Panc1 (cell line): ENCODE results near the gene CEP131. TPM values are rescaled to one million over a fixed set of nuclear protein-coding genes. Genes with fewer than 3 reads are reported as not detected.

Experiments
- ATAC-seq: fragments of 200-7000 bp; cut with Tn5 transposase; 2 replicates; pipeline ENCODE4 v1.9.1; 2020; ENCODE audit warnings: mild to moderate bottlenecking, moderate library complexity
- BruUV-seq: library from RNA; stranded (reverse); fragments of 400-500 nt; replicated peaks from 2 replicates; lab custom pipeline; 2021; lab: Mats Ljungman, UMichigan
- CTCF ChIA-PET: fragments of 300-600 bp; sonication (Branson Sonifier 250); formaldehyde crosslinking; loops from one replicate; lab custom pipeline; 2022; ENCODE audit warnings: antibody characterized with exemption; lab: Charles Lee
- POLR2A ChIA-PET: fragments of 300-600 bp; sonication (Branson Sonifier 250); formaldehyde crosslinking; loops from one replicate; lab custom pipeline; 2022; ENCODE audit warnings: antibody characterized with exemption; lab: Charles Lee
- DNase-seq: peaks from one replicate; pipeline ENCODE4 v3.0.0-alpha.2; 2010; ENCODE audit warnings: low read depth, low spot score
- H3K27ac ChIP-seq: 2 replicates; pipeline ENCODE4 v1.5.1; 2011; ENCODE audit warnings: mild to moderate bottlenecking, low read length, inconsistent platforms
- H3K27me3 ChIP-seq: fragments of 200-500 bp; sonication (Bioruptor generic); 2 replicates; pipeline ENCODE4 v1.6.0; 2014; ENCODE audit warnings: low read length, inconsistent platforms; ENCODE audit not compliant: control insufficient read depth, insufficient read depth
- H3K36me3 ChIP-seq: fragments of 200-500 bp; sonication (Bioruptor generic); 2 replicates; pipeline ENCODE4 v1.5.1; 2014; ENCODE audit warnings: inconsistent platforms, mild to moderate bottlenecking, low read length, moderate library complexity; ENCODE audit not compliant: control insufficient read depth, insufficient read depth
- H3K4me1 ChIP-seq: 2 replicates; pipeline ENCODE4 v1.5.1; 2011; ENCODE audit warnings: inconsistent platforms, mild to moderate bottlenecking, low read length, moderate library complexity; ENCODE audit not compliant: control insufficient read depth, insufficient read depth
- H3K4me3 ChIP-seq, 2 experiments: 2 replicates each; pipeline ENCODE4 v1.5.1; 2011 to 2012; ENCODE audit warnings: low read depth in 2 of 2, low read length in 2 of 2, mild to moderate bottlenecking in 2 of 2, inconsistent platforms in 1 of 2, moderate library complexity in 1 of 2
- H3K9me3 ChIP-seq: fragments of 200-500 bp; sonication (Bioruptor generic); 2 replicates; pipeline ENCODE4 v1.5.1; 2014; ENCODE audit warnings: low read depth, mild to moderate bottlenecking, inconsistent platforms, low read length, moderate library complexity; ENCODE audit not compliant: control insufficient read depth, insufficient read depth
- POLR2AphosphoS5 ChIP-seq: IDR thresholded peaks from 2 replicates; pipeline ENCODE4 v1.6.1; 2012; ENCODE audit warnings: mild to moderate bottlenecking, low read depth, low read length, moderate library complexity
- SIN3A ChIP-seq: IDR thresholded peaks from 2 replicates; pipeline ENCODE4 v1.6.1; 2012; ENCODE audit warnings: low read depth, mild to moderate bottlenecking, low read length, moderate library complexity, borderline replicate concordance; ENCODE audit not compliant: insufficient read depth
- TCF7L2 ChIP-seq: IDR thresholded peaks from 2 replicates; pipeline ENCODE4 v1.6.1; 2011; ENCODE audit warnings: mild to moderate bottlenecking, low read depth, low read length, inconsistent platforms
- in situ Hi-C: cut with HindIII; loops from 2 replicates; pipeline ENCODE4 v1.10.0; 2016; ENCODE audit warnings: low sequenced_read_pairs, low pct_unique_long_range_greater_than_20kb
- intact Hi-C: fragments of 100-400 bp; cut with micrococcal nuclease; formaldehyde crosslinking; loops from one replicate; pipeline ENCODE4 v1.10.0; 2022; ENCODE audit not compliant: unreplicated experiment
- total RNA-seq: library from RNA; stranded (reverse); gene quantifications from one replicate; pipeline ENCODE4 v1.2.1, GENCODE V29; 2021; ENCODE audit not compliant: unreplicated experiment
- TF ChIP-seq, protein P1 (sequence below), 2 experiments: IDR thresholded peaks; 2 replicates each; pipeline ENCODE4 v1.6.1; 2011 to 2012; ENCODE audit warnings: low read depth in 2 of 2, control low read depth in 1 of 2, low read length in 1 of 2, mild to moderate bottlenecking in 1 of 2, moderate library complexity in 1 of 2; ENCODE audit not compliant: insufficient read depth in 1 of 2
- TF ChIP-seq, protein P2 (sequence below): fragments of 450-650 bp; IDR thresholded peaks from 2 replicates; pipeline ENCODE4 v1.5.1; 2017; ENCODE audit warnings: mild to moderate bottlenecking

The CEP131 gene
- total RNA-seq, 1 experiment from 2014 or later: 26.0 TPM

DNA sequence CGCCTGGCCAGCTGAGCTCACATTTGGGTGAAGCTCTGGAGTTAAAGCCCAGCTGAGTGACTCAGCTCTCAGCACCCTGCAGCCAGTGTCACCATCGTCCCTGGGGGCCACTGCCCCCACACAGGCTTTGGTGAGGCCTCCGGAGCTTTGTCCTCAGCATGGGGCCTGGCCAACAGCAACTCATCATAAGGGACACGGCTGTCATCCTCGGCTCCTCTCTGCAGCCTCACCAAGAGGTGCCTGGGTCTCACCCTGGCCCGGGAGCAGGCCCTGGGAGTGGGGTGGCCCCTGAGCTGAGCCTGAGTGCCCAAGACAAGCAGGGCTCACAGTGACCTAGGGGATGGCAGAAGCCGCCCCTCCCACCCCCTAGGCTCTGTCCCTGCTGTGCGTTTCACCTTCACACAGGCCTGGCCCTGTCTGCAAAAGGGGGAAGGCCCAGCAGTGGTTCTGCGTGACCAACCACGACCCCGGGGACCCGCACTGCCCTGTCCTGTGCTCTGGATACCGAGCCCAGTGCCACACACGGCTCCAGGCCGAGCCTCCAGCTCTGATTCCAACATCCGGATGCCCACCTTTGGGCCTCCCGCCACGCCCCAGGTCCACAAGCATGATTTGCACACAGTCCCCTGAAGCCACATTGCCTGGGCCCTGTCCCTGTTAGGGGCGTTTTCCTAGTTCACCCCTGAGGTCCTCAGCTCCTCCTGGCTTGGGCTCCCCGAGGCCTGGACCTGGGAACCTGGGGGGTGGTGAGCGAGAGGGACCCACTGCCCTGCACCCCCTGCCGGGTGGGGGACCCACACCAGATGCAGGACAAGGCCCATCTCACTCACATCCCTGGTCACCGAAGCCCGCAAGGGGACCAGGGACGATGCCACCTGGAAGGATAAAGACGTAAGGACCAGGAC, 34.9 kb downstream of the CEP131 start:
- Histone ChIP-seq H3K36me3 (no peaks in the 10 kb centered on the region), H3K27ac (no peak overlapping the region), H3K4me1 (no peaks in the 10 kb centered on the region), H3K9me3 (no peaks in the 10 kb centered on the region), H3K27me3 (no peaks in the 10 kb centered on the region), H3K4me3 (no peak overlapping the region)
- TF ChIP-seq, protein P1, sequence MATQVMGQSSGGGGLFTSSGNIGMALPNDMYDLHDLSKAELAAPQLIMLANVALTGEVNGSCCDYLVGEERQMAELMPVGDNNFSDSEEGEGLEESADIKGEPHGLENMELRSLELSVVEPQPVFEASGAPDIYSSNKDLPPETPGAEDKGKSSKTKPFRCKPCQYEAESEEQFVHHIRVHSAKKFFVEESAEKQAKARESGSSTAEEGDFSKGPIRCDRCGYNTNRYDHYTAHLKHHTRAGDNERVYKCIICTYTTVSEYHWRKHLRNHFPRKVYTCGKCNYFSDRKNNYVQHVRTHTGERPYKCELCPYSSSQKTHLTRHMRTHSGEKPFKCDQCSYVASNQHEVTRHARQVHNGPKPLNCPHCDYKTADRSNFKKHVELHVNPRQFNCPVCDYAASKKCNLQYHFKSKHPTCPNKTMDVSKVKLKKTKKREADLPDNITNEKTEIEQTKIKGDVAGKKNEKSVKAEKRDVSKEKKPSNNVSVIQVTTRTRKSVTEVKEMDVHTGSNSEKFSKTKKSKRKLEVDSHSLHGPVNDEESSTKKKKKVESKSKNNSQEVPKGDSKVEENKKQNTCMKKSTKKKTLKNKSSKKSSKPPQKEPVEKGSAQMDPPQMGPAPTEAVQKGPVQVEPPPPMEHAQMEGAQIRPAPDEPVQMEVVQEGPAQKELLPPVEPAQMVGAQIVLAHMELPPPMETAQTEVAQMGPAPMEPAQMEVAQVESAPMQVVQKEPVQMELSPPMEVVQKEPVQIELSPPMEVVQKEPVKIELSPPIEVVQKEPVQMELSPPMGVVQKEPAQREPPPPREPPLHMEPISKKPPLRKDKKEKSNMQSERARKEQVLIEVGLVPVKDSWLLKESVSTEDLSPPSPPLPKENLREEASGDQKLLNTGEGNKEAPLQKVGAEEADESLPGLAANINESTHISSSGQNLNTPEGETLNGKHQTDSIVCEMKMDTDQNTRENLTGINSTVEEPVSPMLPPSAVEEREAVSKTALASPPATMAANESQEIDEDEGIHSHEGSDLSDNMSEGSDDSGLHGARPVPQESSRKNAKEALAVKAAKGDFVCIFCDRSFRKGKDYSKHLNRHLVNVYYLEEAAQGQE (IDR thresholded peaks at IDR 0.05; ENCODE audit: insufficient read depth in 1 of 2, low read depth in 2 of 2, low read length in 1 of 2): no peak
- TF ChIP-seq SIN3A (no peak), POLR2AphosphoS5 (no peak), TCF7L2 (no peak)
- TF ChIP-seq, protein P2, sequence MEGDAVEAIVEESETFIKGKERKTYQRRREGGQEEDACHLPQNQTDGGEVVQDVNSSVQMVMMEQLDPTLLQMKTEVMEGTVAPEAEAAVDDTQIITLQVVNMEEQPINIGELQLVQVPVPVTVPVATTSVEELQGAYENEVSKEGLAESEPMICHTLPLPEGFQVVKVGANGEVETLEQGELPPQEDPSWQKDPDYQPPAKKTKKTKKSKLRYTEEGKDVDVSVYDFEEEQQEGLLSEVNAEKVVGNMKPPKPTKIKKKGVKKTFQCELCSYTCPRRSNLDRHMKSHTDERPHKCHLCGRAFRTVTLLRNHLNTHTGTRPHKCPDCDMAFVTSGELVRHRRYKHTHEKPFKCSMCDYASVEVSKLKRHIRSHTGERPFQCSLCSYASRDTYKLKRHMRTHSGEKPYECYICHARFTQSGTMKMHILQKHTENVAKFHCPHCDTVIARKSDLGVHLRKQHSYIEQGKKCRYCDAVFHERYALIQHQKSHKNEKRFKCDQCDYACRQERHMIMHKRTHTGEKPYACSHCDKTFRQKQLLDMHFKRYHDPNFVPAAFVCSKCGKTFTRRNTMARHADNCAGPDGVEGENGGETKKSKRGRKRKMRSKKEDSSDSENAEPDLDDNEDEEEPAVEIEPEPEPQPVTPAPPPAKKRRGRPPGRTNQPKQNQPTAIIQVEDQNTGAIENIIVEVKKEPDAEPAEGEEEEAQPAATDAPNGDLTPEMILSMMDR: no peak
- POLR2A ChIA-PET: no interaction called here
- CTCF ChIA-PET: interaction anchor here (0.8 kb wide), 1 partner anchor 45 kb away, joined by 3 read pairs; no protein-coding TSS in a partner anchor
- ATAC-seq (0 out of 2 replicates have a peak, but pooled peaks have one; percentile 5), DNase-seq (no peak)
- intact Hi-C loops (no loop called here), in situ Hi-C loops (no loop called here)
- BruUV-seq: no TSS peak

DNA sequence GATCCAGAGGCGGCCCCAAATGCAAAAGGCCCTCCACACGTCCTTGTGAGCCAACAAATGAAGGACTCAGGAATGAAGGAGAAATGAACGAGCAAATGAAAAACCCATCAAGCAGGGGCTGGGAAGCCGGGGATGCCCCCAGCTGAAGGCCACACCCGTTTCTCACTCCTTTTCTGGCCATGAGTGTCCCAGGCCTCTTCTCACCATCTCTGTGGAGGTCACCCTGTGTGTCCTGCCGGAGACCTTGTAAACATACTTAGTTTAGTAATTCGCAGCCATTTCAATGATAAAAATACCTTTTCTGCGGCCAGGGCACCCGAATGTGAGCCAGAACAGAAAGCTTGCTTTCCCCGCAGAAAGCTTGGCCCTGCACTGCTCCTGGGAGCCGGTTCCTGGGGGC, 35.6 kb downstream of the CEP131 start:
- Histone ChIP-seq H3K4me1 (no peaks in the 10 kb centered on the region), H3K36me3 (no peaks in the 10 kb centered on the region), H3K27ac (no peak overlapping the region), H3K9me3 (no peaks in the 10 kb centered on the region), H3K27me3 (no peaks in the 10 kb centered on the region), H3K4me3 (no peak overlapping the region)
- ChIA-PET CTCF (interaction anchor here (0.8 kb wide), 1 partner anchor 44 kb away, joined by 3 read pairs; no protein-coding TSS in a partner anchor), POLR2A (no interaction called here)
- DNase-seq: no peak
- ATAC-seq: no peak
- in situ Hi-C loops: no loop called here
- BruUV-seq: no TSS peak
- intact Hi-C loops: no loop called here
- TF ChIP-seq, protein P1 (IDR thresholded peaks at IDR 0.05; ENCODE audit: insufficient read depth in 1 of 2, low read depth in 2 of 2, low read length in 1 of 2): no peak
- TF ChIP-seq TCF7L2 (no peak), SIN3A (no peak), POLR2AphosphoS5 (no peak)
- TF ChIP-seq, protein P2: no peak
